ENCODE measurements around the gene PFKFB4.
A peak's percentile ranks its signal among the peaks of the same experiment; 100 is the strongest.
"Not testable (repeated sequence)": the region's sequence is repeated elsewhere in the genome, so short reads cannot be mapped to it uniquely, and the experiment has no call there.

Gene PFKFB4

GRCh38 chr3:48558493-48559134 is 2.0 kb upstream of the PFKFB4 start:
- DNase-seq (ENCODE audit: low spot score), result no peak

- no peak for DNase-seq (ENCODE audit: low spot score)
Observed at GRCh38 chr3:48555949-48556795, 431 bp downstream of the PFKFB4 start.

GRCh38 chr3:48555231-48555948 is 1.2 kb downstream of the PFKFB4 start:
- DNase-seq (ENCODE audit: low spot score), result no peak

- DNase-seq (ENCODE audit: low spot score), result no peak
Observed at GRCh38 chr3:48553886-48554845, 2.4 kb downstream of the PFKFB4 start.

- no peak for DNase-seq (ENCODE audit: low spot score)
Observed at GRCh38 chr3:48553361-48553760, 3.2 kb downstream of the PFKFB4 start.

- no peak for DNase-seq (ENCODE audit: low spot score)
Observed at GRCh38 chr3:48552111-48552951, 4.3 kb downstream of the PFKFB4 start.

GRCh38 chr3:48551651-48552050 is 5.0 kb downstream of the PFKFB4 start:
- DNase-seq (ENCODE audit: low spot score), result not testable (repeated sequence)

- peak; percentile 73 for DNase-seq (ENCODE audit: low spot score)
Observed at GRCh38 chr3:48548729-48549705, 7.6 kb downstream of the PFKFB4 start.

- DNase-seq (ENCODE audit: low spot score), result no peak
Observed at GRCh38 chr3:48548126-48548525, 8.5 kb downstream of the PFKFB4 start.

- DNase-seq (ENCODE audit: low spot score), result no peak
Observed at GRCh38 chr3:48546203-48546829, 10.3 kb downstream of the PFKFB4 start.

GRCh38 chr3:48544141-48544540 is 12.5 kb downstream of the PFKFB4 start:
- no peak for DNase-seq (ENCODE audit: low spot score)

GRCh38 chr3:48543271-48543866 is 13.2 kb downstream of the PFKFB4 start:
- no peak for DNase-seq (ENCODE audit: low spot score)

- no peak for DNase-seq (ENCODE audit: low spot score)
Observed at GRCh38 chr3:48538451-48538850, 18.2 kb downstream of the PFKFB4 start.

GRCh38 chr3:48536785-48537184 is 19.8 kb downstream of the PFKFB4 start:
- DNase-seq (ENCODE audit: low spot score), result no peak

GRCh38 chr3:48536116-48536515 is 20.5 kb downstream of the PFKFB4 start:
- DNase-seq (ENCODE audit: low spot score), result no peak

- DNase-seq (ENCODE audit: low spot score), result no peak
Observed at GRCh38 chr3:48535578-48535977, 21.0 kb downstream of the PFKFB4 start.

GRCh38 chr3:48532977-48533337 is 23.6 kb downstream of the PFKFB4 start:
- no peak for DNase-seq (ENCODE audit: low spot score)

GRCh38 chr3:48532271-48532976 is 24.2 kb downstream of the PFKFB4 start:
- DNase-seq (ENCODE audit: low spot score), result no peak

Data from LoVo (cell line).